Measurements from ENCODE around the gene IL16. TPM values are rescaled to one million over a fixed set of nuclear protein-coding genes. Genes with fewer than 3 reads are reported as not detected.

Gene IL16
- total and polyA plus RNA-seq, 9 of the 15 experiments (the other 6 are each of a cell fraction or from before 2014, with no cell fraction given): 1.4 to 18.8 (median 10.6) TPM

- no peak for DNase-seq (ENCODE audit: extremely low read depth in 1 of 4, low spot score in 3 of 4)
- H3K4me3 ChIP-seq: no peak overlapping the region
- H2AFZ ChIP-seq (ENCODE audit: low read depth, low read length): no peak overlapping the region
- ChIA-PET CTCF (ENCODE audit: low intra/inter-chr PET ratio) (interaction anchor here (1.1 kb wide), 1 partner anchor 128 kb away, joined by 3 read pairs; no protein-coding TSS in a partner anchor), POLR2A (no interaction called here)
- H3K4me2 ChIP-seq (ENCODE audit: insufficient read depth, low read length): no peak overlapping the region
- H4K20me1 ChIP-seq (replicated peaks; ENCODE audit: control insufficient read depth, insufficient read depth, low read length): no peaks in the 10 kb centered on the region
- 24% methylated on average over 2 of the region's 5 CpGs for WGBS (ENCODE audit: insufficient coverage, low coverage, missing lambda C conversion rate)
- H3K27ac ChIP-seq (ENCODE audit: extremely low read depth, low read depth, low read length): no peak overlapping the region
- intact Hi-C loops (cut with micrococcal nuclease): loop anchor here (10.0 kb wide), 2 partner anchors 202 to 662 kb away; no protein-coding TSS in a partner anchor
- H3K9me3 ChIP-seq (replicated peaks; ENCODE audit: control insufficient read depth, insufficient read depth, low read depth, low read length): no peaks in the 10 kb centered on the region
- ATAC-seq: no peak
- no peaks in the 10 kb centered on the region; a peak in 1 of 5 replicates for H3K4me1 ChIP-seq (replicated peaks in 1 of 2; ENCODE audit: control insufficient read depth in 2 of 2, insufficient read depth in 2 of 2, low read length in 2 of 2)
- no peaks in the 10 kb centered on the region for H3K27me3 ChIP-seq (ENCODE audit: control insufficient read depth in 2 of 2, insufficient read depth in 2 of 2, low read length in 2 of 2)
- no peaks in the 10 kb centered on the region for H3K36me3 ChIP-seq (ENCODE audit: control insufficient read depth, insufficient read depth, low read length)
- no peak overlapping the region for H3K9ac ChIP-seq (ENCODE audit: insufficient read depth in 1 of 2, low read depth in 2 of 2, low read length in 2 of 2)
- no peak for FAIRE-seq
- no peaks in the 10 kb centered on the region for H3K9me1 ChIP-seq (ENCODE audit: control insufficient read depth, insufficient read depth, low read length)
- in situ Hi-C loops (cut with MboI): no loop called here
- H3K79me2 ChIP-seq (ENCODE audit: control insufficient read depth, insufficient read depth, low read length): no peaks in the 10 kb centered on the region
- no TSS peak for BruUV-seq (replicated peaks)
- TF ChIP-seq EHMT2 (IDR thresholded peaks at IDR 0.05): no peak
- TF ChIP-seq RFX5 (IDR thresholded peaks at IDR 0.05; ENCODE audit: low read depth, low read length): no peak
- no peak for TF ChIP-seq RBBP5 (IDR thresholded peaks at IDR 0.05; ENCODE audit: borderline replicate concordance, insufficient read depth, low read length, poor library complexity, severe bottlenecking)
- no peak for TF ChIP-seq AFF1 (IDR thresholded peaks at IDR 0.05; ENCODE audit: low read depth in 1 of 2, partially characterized antibody in 2 of 2)
- no peak for TF ChIP-seq MLLT1 (IDR thresholded peaks at IDR 0.05)
- TF ChIP-seq, protein P1, sequence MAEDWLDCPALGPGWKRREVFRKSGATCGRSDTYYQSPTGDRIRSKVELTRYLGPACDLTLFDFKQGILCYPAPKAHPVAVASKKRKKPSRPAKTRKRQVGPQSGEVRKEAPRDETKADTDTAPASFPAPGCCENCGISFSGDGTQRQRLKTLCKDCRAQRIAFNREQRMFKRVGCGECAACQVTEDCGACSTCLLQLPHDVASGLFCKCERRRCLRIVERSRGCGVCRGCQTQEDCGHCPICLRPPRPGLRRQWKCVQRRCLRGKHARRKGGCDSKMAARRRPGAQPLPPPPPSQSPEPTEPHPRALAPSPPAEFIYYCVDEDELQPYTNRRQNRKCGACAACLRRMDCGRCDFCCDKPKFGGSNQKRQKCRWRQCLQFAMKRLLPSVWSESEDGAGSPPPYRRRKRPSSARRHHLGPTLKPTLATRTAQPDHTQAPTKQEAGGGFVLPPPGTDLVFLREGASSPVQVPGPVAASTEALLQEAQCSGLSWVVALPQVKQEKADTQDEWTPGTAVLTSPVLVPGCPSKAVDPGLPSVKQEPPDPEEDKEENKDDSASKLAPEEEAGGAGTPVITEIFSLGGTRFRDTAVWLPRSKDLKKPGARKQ (CRISPR knock-in tag; IDR thresholded peaks at IDR 0.05): no peak
- TF ChIP-seq, protein P2, sequence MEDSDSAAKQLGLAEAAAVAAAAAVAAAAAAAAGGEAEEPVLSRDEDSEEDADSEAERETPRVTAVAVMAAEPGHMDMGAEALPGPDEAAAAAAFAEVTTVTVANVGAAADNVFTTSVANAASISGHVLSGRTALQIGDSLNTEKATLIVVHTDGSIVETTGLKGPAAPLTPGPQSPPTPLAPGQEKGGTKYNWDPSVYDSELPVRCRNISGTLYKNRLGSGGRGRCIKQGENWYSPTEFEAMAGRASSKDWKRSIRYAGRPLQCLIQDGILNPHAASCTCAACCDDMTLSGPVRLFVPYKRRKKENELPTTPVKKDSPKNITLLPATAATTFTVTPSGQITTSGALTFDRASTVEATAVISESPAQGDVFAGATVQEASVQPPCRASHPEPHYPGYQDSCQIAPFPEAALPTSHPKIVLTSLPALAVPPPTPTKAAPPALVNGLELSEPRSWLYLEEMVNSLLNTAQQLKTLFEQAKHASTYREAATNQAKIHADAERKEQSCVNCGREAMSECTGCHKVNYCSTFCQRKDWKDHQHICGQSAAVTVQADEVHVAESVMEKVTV (CRISPR knock-in tag; IDR thresholded peaks at IDR 0.05): no peak
- TF ChIP-seq TAF9B (IDR thresholded peaks at IDR 0.05; ENCODE audit: partially characterized antibody): no peak
- no peak for TF ChIP-seq ELF1 (tag; IDR thresholded peaks at IDR 0.05)
- no peak for TF ChIP-seq JUN (IDR thresholded peaks at IDR 0.05; ENCODE audit: borderline replicate concordance, low read depth, low read length)
- TF ChIP-seq JUN (CRISPR knock-in tag; IDR thresholded peaks at IDR 0.05; ENCODE audit: borderline replicate concordance): no peak
- no peak for TF ChIP-seq HDAC1 (IDR thresholded peaks at IDR 0.05)
Measured at GRCh38 chr15:81273200-81273599, 76.5 kb downstream of the IL16 start.
